ENCODE measurements around the gene CCDC174.

DNA sequence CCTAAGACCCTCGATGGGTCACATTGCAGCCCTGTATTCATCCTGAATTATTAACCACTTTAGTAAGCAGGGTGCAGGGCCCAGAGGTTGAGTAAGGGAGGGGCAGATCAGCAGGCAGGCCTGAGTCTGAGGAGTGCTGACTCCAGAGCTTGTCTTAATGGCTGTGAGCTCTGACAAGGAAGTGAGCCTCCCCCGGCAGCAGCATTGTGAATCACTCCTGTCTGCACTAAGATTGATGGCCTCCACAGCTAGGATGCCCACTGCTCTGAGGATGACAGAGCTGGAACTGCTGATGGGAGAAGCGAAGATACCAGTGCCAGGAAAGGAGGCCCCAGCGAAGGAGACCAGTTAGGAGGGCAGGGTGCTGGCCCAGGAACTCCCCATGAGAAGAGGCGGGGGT, 46.5 kb upstream of the CCDC174 start:
- no peak for TF ChIP-seq EZH2 (IDR thresholded peaks at IDR 0.05; ENCODE audit: insufficient read depth, poor library complexity, severe bottlenecking)
- no peak for TF ChIP-seq EZH2phosphoT487 (IDR thresholded peaks at IDR 0.05; ENCODE audit: insufficient read depth, low read depth)

Data from GM23248 (cell line).